HG03196 (cell line): ENCODE data around the gene SCRG1.

ENCODE experiments used
- ATAC-seq: cut with Tn5 transposase; IDR thresholded peaks from one replicate; pipeline ENCODE4 v1.9.1; 2021; ENCODE audit not compliant: unreplicated experiment

SCRG1 gene

GRCh38 chr4:173411106-173411693 is 12.3 kb upstream of the SCRG1 start:
- ATAC-seq = no peak

- ATAC-seq = no peak
Observed at GRCh38 chr4:173410079-173410478, 11.2 kb upstream of the SCRG1 start.

GRCh38 chr4:173405840-173406606 is 7.1 kb upstream of the SCRG1 start:
- ATAC-seq = no peak

DNA sequence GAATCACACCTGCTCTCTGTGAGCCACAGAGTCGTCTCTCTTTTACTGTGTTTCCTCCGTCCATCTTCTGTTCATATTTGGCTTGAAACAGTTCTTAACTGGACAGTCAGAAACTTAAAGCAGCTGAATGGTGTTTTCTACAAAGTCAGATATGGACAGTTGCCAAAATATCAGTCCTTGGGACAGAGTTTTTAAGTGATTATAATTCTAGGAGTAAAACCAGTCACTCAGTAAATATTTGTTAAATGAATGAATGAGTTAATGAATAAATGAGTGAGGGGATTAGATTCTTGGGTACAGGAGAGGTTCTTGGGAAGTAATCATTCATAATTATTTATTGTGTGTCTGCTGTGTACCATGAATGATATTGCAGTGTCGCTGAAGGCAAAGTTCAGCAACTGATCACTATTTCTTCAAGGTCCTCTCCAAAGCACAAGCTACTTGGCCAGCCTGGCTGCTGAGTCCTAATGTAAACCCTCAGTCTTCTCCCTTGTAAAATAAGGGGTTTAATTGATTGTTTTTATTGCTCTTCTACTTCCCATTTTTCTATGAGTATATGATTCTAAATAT is 5.5 kb upstream of the SCRG1 start:
- no peak for ATAC-seq

- no peak for ATAC-seq
Observed at GRCh38 chr4:173403051-173403450, 4.1 kb upstream of the SCRG1 start.

DNA sequence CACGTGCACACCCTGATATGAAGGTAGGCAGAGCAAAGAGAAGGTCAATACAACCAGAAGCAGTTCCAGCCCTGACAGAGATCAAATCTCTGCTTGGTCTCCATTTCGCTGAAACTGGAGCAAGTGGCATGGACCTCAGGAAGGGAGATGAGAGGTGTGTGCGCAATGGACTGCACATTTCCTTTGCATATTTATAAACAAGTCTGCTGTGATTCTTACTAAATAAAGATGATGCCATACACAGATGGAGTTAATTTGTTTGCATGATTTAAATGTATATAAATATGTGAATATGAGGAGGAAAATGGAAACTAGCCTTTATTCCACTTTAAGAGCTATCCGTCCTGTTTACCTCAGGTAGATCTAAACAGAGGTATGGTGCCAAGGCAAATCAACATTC is 2.1 kb upstream of the SCRG1 start:
- no peak for ATAC-seq

DNA sequence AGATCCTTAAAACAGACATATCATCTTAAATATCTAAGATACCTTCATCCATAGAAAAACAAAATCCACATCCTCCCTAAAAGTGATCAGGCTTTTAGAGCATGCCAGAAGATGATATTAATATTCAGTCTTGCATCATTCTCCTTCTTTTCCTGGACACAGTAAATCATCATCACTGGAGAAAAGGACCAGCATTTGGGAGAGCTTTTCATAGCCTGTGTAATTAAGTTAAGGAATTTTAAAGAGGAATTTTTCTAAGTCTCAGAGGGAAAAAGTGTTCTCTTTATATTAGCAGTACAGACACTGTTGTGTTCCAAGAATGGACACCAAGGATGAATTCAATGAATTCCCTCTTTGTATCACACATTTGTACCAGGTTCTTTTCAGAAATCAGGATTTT is 696 bp downstream of the SCRG1 start:
- ATAC-seq = no peak

DNA sequence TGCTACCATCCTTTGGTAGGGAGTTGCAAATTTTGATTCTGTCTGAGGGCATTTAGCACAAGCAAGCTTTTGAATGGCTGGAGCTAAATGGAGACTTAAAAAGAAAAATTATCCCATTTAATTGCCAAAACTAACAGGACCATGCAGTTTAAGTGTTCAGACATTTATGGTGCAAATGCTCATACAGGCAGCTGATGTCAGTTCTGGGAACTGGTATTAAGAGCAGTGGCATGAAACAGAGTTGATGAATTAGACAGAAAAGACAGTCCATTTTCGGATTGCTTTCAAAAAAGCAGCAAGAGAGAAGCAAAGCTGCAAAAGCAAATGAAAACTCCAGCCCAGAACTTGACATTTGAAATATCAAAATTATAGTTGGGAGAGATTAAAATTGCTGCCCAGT is 1.3 kb downstream of the SCRG1 start:
- ATAC-seq = no peak

DNA sequence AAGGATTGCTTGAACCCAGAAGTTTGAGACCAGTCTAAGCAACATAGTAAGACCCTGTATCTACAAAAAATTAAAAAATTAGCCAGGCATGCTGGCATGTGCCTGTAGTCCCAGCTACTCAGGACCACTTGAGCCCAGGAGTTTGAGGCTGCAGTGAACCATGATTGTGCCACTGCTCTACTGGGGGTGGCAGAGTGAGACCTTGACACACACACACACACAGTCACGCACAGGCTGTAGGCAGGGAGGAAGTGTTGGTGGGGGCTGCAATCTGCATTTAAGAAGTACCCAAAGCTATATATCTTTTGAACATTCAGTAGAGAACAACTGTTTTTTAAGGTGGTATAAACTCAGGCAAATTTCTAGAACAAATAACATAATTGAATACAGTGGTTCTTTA is 7.2 kb downstream of the SCRG1 start:
- ATAC-seq = no peak

- no peak for ATAC-seq
Observed at GRCh38 chr4:173386751-173387150, 12.2 kb downstream of the SCRG1 start.

DNA sequence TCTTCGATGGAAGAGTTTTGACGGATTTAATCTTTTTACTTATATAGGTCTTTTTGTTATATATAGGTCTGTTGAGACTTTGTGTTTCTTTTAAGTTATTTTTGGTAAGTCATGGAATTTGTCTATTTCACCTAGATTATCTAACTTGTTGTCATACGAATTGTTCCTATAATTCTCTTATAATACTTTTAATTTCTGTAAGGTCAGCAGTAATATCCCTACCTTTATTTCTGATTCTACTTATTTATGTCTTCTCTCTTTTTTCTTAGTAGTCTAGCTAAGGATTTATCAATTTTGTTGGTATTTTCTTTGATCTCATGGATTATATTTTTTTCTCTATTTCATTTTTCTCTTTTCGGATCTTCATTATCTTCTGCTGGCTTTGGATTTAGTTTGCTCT is 16.6 kb downstream of the SCRG1 start:
- no peak for ATAC-seq

DNA sequence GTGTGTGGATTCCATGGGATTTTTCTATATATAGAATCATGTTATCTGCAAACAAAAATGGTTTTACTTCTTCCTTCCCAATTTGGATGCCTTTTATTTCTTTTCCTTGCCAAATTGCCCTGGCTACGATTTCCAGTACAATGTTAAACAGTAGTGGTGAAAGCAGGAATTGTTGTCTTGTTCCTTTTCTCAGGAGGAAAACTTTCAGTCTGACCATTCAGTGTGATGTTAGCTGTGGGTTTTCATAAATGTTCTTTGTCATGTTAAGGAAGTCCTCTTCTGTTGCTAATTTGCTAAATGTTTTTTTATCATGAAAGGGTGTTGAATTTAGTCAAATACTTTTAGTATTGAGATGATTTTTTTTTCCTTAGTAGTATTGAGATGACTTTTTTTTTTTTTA is 17.3 kb downstream of the SCRG1 start:
- no peak for ATAC-seq

DNA sequence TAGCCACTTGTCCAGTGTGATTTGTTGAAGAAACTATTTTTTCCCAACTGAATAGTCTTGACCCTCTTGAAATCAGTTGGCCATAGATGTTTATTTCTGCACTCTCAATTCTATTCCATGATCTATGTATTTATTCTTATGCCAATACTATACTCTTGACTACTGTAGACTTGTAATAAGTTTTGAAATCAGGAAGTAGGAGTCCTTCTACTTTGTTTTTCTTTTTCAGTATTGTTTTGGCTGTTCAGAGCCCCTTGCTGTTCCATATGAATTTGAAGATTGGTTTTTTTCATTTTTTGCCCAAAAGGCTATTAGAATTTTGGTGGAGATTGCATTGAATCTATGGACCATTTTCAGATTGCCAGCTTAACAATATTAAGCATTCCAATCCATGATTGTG is 17.9 kb downstream of the SCRG1 start:
- ATAC-seq = no peak

DNA sequence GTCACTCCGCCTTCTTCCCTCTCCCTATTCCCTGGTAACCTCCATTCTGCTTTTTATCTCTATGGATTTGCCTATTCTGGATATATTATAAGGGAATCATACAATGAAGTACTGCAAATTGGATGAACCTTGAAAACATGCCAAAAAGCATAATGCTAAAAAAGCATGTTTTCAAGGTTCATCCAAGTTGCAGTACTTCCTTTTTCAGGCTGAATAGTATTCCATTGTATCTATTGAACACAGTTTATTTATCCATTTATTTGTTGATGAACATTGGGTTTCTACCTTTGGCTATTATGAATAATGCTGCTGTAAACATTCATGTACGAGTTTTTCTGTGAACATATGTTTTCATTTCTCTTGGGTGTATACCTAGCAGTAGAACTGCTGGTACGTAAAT is 19.0 kb downstream of the SCRG1 start:
- no peak for ATAC-seq

- ATAC-seq = no peak
Observed at GRCh38 chr4:173374588-173374987, 24.3 kb downstream of the SCRG1 start.

DNA sequence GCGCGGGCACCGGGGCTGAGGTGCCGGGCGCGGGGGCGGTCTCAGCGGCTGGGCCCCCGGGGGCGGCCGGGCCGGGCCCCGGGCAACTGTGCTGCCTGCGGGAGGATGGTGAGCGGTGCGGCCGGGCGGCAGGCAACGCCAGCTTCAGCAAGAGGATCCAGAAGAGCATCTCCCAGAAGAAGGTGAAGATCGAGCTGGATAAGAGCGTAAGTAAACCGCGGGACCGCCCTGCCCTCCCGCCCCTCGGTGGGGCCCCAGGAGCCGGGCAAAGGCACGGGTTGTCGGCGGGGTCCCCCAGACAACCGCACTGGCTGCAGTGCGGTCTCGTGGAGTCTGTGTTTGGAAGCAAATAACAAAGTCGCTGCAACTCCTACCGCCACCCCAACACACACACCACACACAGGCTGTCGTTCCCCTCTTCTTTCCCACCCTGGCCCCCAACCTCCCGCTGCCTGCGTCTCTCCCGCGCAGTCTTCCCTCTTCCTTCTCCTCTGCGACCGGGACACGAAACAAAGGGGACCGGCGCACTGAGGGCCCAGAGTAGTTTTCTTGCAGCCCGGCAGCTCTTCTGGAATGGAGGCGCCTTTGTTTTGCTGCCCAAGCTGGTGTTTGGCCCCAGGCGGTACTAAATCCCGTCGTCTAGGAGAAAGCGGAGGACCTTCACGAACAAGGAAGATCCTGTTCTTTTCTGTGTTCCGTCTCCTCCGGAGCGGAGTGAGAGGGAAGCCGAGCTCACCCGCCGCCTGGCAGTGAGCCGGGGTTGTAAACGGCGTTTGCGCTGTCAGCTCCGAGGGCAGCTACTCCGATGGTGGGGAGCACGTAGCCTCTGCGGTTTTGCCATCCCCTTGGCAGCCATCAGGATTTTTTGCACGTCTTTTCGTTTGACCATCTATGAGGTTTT is 27.4 kb downstream of the SCRG1 start:
- peak; percentile 19 for ATAC-seq

DNA sequence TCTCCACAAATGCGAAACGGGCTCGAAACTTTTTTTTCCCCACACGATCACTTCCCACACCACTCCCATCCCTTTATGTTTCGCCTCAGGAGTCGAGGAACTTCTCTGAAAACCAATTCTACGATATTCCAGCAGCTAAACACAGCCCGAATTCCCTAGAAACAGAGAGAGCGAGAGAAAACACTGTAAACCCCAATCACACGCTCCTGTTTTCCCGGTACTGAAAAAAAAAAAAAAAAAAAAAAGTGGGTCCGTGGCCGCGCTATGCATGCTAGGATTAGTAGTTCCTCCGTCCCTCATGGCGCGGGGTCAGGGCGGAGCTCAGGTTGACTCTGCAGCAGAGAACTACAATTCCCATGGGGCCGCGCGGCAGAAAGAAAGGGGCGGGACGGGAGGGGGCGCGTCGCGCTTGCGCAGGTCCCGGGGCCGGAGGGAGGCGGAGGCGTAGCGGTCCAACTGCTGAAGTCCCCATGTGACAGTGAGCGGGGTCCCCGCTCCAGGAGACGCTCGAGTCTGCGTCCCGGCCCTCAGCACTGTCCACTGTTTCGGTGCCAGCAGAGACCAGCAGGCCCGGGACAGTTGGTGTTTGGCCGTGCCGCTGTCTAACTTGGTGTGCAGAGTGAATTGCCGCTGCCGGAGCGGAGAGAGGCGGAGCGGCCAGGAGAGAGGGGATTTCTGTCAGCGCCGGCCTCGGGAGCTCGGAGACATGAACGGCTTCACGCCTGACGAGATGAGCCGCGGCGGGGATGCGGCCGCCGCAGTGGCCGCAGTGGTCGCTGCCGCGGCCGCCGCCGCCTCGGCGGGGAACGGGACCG is 28.2 kb downstream of the SCRG1 start, which contains the start of gene SAP30:
SAP30 (plus strand) TSS at position 478 of the 815 bp plus-strand sequence; CDS start at position 707, 229 bp downstream.
- ATAC-seq = peak; percentile 75

DNA sequence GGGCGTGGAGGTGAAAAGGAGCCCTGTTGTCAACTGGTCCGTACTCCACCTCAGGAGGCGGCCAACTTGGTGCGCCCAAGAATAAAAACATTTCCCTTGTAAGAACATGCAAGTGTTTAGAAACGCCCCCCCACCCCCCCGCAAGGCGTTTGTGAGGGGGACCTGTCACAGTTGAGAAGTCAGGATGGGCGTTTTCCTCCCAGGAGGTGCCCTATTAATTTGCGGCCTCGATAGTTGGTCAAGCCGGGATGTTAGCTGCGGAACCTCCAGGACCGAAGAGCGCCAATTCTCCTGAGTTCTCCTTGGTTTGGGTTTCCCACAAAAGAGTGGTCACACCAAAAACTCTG is 28.8 kb downstream of the SCRG1 start:
- ATAC-seq = peak; percentile 1

GRCh38 chr4:173367946-173368345 is 31.0 kb downstream of the SCRG1 start:
- no peak for ATAC-seq

GRCh38 chr4:173367285-173367684 is 31.6 kb downstream of the SCRG1 start:
- peak; percentile 13 for ATAC-seq
